RKO (cell line): ENCODE results near the gene ZC3H12C.
"Not testable (repeated sequence)": the region's sequence is repeated elsewhere in the genome, so short reads cannot be mapped to it uniquely, and the experiment has no call there.

Source experiments
- DNase-seq: peaks from one replicate; pipeline ENCODE4 v3.0.0-alpha.2; 2016; ENCODE audit warnings: low spot score

ZC3H12C gene

DNA sequence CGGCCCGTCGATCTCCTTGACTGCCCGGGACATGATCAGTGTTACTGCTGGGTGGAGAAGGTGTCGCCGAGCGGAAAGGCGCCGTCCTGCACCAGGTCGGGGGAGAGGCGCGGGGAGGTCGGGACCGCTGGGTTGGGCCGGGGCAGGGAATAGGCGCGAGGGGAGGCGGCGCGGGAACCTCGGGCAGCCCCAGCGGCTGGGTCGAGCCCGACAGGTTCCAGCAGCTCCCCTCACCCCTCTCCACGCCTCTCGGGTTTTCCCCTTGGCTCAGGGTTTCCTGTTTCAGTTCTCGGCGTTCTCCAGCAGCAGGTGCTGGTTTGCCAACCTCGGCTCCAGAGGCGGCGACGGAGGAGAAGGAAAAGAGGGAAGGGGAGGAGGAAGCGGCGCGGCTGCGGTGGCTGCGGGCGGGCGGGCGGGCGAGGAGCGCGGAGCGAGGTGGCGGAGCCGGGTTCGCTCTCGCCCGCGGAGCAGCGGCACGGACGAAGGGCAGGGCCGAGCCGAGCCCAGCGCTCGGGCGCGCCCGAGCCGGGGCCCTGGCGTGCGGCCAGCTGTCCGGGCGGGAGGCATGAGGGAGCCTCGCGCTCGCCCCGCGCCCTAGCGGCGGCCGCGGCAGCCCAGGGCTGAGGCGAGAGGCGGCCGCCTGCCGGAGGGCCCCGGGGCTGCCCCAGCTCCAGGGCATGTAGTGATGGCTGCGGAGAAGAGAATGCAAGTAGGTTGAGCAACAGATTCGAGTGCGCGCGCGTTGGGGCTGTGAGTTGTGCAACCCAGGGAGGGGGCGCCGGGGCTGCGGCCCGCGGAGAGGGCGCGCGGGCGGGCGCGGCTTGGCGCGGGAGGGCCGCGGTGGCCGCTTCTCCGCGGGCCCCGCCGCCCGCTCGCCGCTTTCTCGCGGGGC is at the start of gene ZC3H12C:
Gene ZC3H12C, plus strand, starts transcription at position 878 of the 892 bp plus-strand sequence. CDS start 20 bp downstream, outside the sequence.
- DNase-seq, result peak; percentile 93

DNA sequence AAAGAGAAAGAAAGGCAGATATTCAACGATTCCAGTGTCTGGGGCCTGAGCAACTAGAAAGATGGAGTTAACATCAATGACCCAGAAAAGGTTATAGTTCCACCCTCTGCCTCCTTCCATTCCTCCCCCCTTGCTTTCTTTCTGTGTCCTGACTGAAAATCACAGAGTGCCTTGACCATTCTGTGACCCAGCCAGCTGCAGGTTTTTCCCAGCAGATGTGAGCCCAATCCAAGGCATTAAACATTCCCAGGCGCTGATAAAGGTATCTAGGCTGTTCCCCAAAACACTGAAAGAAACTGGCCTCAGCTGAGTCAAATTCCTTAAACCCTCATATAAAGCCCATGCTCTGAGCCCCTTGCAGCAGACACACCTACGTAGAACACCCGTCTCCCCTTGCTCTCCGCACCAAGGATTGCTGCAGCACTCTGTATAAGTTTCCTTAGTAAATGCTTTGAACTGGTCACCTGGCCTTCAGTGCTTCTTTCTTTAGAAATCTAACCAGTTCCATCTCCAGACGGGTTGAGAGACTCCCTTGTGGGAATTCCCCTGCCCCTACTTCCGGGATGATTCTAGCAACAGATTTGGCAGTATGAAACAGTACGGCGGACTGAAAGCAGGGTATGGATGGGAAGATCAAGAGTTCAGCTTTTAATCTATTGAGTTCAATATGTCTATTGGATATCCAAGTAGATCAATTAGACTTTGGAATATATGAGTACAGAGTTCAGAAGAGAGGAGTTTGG is 48.8 kb upstream of the ZC3H12C start:
- no peak for DNase-seq

DNA sequence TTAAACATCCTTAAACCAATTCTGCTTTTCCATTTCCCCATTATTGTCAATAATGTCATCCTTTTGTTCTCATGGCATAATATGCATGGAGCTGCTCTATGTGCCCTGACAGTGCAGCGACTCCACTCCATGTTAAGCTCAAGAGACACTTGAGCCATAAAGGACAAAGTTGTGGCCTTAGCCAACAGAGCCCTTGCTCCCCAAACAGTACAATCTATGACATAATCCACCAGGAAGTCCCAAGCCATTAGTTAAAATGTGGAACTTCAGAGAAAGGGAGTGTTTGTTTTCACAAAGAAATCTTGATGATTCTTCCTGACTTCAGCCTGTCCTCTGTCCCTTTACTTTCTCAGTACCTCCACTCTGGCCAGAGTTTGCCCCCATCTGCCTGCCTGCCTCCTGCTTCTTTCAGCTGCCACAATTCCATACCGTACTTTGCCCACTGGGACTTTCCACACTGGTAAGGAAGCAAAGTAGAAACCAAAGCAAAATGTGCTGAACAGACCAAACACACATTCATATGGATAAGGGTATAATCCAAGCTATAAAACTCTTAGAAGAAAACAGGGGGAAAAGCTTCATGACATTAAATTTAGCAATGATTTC is 46.3 kb upstream of the ZC3H12C start:
- DNase-seq, result no peak

DNA sequence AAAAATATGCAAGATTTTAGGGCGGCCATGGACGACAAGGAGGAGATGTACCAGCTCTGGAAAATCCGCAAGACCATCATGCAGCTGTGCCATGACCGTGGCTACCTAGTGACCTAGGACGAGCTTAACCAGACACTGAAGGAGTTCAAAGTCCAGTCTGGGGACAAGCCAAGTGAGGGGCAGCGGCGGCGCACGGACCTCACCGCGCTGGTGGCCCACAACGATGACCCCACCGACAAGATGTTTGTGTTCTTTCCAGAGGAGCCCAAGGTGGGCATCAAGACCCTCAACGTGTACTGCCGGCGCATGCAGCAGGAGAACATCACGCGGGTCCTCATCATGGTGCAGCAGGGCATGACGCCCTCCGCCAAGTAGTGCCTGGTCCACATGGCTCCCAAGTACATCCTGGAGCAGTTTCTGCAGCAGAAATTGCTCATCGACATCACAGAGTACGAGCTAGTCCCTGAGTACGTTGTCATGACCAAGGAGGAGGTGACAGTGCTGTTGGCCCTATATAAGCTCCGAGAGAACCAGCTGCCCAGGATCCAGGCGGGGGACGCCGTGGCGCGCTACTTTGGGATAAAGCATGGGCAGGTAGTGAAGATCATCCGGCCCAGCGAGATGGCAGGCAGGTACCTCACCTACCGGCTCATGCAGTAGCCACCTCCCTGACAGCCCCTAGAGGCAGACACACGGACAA is 43.5 kb upstream of the ZC3H12C start:
- DNase-seq, result no peak

DNA sequence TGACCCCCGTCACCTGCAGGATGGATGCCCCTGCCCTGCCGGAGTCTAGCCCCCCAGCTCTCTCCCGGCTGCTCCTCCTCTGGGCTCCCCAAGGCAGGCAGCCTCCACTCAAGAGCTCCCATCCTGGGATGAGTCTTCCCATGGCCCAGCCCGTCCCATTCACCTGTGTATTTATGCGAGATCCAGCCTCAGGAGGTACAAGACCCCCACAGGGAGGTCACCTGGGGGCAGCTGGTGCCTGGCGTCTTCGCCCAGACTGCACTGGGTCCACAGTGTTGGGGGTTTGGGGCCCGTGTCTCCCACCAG is 43.0 kb upstream of the ZC3H12C start:
- DNase-seq, result no peak

DNA sequence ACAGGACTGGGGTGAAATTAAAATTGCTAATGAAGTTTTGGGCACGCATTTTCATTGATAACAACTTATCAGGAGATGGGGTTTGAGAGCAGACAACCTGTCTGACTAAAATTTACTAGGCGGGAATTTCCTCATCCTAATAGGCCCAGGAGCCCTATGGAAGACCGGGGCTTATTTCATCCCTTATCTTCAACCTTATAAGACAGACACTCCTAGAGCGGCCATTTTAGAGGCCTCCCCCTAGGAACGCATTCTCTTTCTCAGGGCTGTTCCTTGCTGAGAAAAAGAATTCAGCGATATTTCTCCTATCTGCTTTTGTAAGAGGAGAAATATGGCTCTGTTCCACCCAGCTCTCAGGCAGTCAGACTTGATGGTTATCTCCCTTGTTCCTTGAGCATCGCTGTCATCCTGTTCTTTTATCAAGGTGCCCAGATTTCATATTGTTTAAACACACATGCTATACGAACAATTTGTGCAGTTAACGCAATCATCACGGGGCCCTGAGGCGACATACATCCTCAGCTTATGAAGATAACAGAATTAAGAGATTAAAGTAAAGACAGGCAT is 39.3 kb upstream of the ZC3H12C start:
- DNase-seq, result no peak

DNA sequence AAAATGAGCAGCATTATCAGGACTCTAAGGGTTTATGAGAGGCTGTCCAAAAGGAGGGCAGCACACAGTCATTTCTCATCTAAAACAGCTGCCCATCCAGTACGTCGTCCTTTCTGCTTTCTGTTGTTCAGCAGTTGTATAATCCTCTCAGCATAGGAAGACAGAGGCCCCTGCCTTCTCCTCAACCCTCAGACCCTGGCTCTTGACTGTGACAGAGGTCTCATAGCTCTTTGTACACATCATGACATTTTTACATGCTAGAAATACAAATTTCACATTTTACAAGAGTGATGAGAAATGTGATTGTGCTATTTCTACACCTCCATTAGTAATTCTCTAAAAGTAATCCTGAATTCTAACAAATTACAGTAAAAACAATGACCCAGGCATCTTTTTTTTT is 36.2 kb upstream of the ZC3H12C start:
- DNase-seq, result no peak

DNA sequence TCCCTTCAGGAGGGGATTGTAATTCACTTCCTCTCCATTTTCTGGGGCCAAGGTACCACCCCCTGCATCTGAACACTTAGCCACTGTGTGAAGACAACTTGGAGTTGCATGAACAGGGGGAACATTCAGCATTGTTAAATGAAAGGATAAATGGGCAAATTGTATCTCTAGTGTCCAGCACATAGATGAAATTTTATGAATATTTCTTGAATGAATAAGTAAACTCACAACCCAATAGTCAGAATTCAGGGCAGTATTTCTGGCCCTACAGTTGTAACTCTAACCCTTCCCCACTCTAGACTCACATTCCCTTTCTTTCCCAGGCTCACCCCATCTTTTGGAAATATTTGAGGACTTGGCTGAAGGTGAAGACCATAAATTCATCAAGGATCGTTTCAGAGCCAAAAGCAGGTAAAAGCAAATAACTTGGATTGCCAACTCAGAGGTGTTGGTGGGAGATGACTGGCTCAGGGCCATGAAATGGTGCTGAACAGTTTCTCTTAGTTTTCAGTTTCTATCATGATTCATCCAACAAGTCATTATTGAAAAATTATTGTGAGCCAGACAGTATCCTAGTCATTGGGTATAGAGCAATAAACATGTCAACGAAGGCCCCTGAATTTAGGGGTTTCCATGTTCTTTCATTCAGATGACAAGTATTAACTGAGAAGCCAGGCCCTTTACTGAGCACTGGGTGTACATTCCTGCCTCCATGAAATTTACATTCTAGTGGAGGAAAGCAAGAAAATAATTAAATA is 33.3 kb upstream of the ZC3H12C start:
- no peak for DNase-seq

DNA sequence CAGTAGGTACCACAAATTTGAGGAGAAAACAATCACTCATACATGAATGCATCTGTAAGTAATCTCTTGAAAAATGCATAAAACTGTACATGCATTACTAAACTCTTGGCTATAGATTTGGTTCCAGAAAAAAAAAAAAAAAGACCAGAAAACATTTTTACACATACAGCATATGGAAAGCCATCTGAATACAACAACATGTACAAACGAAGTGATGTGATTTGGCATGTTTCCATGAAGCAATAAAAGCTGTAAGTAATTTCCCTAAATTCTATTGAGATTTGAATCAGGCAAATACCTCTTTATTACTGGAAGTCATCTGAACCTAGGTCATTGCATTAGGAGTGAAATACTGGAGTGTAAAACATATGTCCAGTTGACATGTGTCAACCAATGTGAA is 31.9 kb upstream of the ZC3H12C start:
- DNase-seq, result no peak

DNA sequence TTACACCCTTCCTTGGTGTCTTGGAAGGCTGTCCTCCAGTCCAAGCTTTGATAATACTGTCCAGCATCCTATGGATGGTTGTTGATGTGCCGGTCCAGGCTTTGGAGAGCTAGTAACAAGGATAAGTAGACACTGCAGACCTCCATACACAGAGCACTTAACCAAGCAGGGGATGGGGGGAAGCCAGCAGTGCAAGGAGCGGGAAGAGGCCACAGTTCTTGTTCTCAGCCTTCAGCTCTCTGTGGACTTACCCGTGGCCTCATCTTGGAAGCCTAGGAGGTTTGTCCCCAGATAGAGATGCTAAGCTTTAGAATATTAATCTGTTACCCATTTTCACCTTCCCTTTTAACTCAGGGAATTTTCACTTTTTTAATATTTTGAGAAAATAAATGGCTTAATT is 30.9 kb upstream of the ZC3H12C start:
- DNase-seq, result no peak

DNA sequence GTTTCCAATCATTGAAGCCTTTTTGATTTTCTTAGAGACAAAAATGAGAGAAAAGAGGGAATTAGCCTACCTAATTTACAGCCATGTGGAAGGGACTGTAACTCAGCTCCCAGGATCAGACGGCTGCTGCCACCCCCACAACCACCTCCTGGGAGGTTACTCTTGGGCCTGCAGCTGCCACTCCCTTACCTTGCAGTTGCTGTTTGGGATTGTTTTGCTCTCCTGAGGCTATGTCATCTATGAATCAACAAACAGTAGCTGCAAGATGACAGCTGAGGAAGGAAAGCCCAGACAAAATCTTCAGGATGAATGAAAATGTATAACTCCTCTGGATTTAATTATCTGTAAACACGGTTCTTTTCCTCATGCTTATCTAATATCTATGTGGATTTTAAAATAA is 28.0 kb upstream of the ZC3H12C start:
- no peak for DNase-seq

DNA sequence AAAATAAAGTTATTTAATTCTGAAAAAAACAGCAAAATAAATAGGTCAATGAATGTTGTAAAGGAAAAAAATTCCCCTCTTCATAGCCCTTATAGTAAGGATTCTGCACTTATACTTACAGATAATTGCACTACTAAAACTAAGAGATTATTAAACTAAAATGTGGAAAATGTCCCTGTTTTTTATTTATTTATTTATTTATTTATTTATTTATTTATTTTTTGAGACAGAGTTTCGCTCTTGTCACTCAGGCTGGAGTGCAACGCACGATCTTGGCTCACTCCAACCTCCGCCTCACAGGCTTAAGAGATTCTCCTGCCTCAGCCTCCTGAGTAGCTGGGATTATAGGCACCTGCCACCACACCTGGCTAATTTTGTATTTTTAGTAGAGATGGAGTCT is 25.2 kb upstream of the ZC3H12C start:
- DNase-seq, result not testable (repeated sequence)

DNA sequence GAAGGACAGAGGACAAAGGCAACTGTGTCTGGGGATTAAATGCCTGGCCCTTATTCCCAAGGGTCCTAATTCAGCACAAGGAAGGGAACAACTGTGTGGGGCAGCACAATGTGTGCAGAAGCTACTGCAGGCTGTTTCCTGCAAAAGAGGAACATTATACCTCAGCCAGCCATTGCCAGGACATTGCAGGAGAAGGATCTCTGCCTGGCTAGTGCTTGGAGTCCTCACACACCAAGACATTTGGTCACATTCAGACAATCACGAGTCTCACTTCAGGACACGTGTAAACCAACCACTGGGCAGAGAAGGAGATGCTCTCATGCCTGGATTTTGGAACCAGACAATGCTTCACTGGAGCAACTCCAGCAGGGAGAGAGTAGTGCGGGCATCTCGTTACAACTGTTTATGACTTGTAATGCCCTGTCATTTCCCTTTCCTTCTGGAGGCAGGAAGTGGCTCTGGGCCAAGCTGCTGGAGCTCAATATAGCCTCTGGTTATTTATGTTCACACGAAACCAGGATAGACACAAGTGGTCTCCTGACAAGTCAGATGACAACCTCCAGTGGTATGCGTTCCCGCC is 23.9 kb upstream of the ZC3H12C start:
- DNase-seq, result peak; percentile 79

DNA sequence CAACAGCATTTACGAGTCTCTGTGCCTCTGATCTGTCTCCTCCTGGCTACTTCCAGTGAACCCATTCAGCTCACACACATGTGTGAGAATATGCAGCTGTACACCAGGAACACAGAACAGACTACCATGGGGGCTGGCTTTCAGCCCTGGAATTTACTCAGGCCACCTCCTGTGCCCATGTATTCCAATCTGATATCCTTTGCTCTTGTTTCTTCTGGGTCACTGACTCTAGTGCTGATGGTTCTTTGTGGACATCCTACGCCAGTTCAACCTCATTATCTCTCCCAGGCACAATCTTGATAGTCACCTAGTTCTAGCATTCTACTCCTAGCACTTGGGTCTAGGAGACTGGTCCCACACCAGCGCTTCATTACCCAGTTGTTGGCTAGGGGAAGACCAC is 23.0 kb upstream of the ZC3H12C start:
- no peak for DNase-seq

DNA sequence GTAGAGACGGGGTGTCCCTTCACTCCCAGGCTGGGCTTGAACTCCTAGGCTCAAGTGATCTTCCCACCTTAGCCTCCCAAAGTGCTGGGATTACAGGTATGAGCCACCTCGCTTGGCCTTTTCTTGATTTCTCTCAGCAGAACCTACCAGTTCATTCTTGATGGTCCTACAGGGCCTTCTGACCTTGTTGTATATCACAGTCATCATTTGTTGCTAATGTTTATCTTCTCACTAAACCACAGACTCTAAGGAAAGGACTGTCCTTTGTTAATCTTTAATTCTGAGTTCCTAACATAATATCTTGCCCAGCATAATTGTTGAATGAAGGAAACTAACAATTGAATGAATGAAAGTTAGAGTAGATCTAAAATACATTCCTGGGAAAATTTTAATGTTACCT is 22.0 kb upstream of the ZC3H12C start:
- DNase-seq, result no peak

DNA sequence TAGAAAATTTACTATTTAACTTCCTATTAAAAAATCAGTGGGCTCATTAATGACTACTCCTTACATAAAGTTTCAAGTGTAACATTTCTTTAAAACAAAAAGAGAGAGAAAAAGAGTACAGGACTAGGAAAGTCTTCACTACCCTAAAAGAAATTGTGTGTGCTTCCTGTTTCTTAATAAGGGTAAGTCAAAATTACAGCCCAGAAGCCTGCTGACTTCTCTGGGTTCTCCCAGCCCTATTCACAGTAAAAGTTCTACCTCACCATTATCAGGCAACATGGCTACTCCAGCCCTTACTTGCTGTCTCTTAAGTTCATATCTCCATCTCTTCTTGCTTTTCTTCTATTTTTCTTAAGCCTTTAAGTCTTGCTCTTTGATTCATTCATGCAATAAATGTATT is 20.3 kb upstream of the ZC3H12C start:
- no peak for DNase-seq

DNA sequence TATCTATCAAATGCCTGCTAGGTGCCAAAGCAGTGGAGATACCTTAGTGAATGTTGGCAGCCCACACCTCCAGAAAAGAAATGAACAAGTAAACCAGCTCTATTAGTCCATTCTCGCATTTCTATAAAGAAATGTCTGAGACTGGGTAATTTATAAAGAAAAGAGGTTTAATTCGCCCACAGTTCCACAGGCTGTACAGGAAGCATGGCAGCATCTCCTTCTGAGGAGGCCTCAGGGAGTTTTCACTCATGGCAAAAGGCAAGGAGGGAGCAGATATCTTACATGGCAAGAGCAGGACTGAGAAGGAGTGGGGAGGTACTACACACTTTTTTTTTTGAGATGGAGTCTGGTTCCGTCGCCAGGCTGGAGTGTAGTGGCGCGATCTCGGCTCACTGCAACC is 18.7 kb upstream of the ZC3H12C start:
- DNase-seq, result no peak

DNA sequence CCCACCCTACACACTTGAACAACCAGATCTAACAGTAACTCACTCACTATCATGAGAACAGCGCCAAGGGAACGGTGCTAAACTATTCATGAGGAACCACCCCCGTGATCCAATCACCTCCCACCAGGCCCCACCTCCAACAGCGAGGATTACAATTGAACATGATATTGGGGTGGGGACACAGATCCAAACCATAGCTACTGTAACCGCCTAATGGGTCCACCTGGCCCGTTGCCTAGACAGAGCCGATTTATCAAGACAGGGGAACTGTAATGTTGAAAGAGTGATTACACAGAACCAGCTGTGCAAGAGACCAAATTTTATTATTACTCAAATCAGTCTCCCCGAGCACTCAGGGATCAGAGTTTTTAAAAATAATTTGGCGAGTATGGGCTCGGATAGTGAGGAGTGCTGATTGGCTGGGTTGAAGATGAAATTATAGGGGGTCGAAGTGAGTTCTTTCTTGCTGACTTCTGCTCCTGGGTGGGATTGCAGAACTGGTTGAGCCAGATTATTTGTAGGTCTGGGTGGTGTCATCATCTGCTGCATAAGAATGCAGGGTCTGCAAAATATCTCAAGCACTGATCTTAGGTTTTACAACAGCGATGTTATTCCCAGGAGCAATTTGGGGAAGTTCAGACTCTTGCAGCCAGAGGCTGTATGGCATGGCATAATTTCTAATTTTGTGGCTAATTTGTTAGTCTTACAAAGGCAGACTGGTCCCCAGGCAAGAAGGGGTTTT is 17.9 kb upstream of the ZC3H12C start:
- DNase-seq, result no peak

DNA sequence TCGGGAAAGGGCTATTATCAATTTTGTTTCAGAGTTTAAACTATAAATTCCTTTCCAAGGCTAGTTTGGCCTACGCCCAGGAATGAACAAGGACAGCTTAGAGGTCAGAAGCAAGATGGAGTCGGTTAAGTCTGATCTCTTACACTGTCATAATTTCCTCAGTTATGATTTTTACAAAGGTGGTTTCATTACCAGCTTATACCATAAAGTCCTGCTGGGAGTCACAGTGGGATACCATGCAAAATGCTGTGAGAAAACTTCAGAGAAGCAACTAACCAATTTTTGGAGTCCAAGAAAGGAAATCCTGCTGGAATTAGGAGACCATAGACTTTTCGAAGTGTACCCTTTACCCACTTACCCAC is 17.4 kb upstream of the ZC3H12C start:
- no peak for DNase-seq

DNA sequence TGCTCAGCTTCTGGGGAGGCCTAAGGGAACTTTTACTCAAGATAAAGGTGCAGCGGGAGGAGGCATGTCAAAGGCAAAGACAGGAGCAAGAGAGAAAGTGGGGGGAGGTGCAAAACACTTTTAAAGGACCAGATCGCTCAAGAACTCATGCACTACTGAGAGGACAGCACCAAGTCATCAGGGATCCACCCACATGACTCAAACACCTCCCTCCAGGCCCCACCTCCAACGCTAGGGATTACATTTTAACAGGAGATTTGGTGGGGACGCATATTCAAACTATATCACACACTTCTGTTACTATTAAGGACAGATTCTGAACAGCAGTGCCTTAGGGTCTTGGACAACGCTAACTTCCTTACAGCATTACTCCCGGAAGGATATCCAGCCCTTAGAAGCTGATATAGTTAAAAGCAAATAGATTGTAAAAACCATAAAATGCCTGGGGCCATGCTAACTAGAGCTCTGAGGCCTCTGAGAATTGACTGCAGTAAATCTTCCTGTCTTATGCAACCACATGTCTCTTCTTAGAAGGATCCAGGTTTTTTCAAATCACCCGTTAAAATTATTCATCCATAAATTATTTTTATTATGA is 16.7 kb upstream of the ZC3H12C start:
- DNase-seq, result no peak
